Testis (tissue), 3 donors: ENCODE results near the gene UTS2B. TPM values are rescaled to one million over a fixed set of nuclear protein-coding genes. Genes with fewer than 3 reads are reported as not detected.

Experiments used
- DNase-seq: peaks from one replicate; pipeline ENCODE4 v3.0.0-alpha.2; 2019
- H3K27ac ChIP-seq, 2 donors: fragments of 200-600 bp; sonication (generic); one replicate each; pipeline ENCODE4 v1.5.1; 2019
- H3K27me3 ChIP-seq: fragments of 200-600 bp; sonication (generic); one replicate; pipeline ENCODE4 v1.5.1; 2019
- H3K36me3 ChIP-seq: fragments of 200-600 bp; sonication (generic); one replicate; pipeline ENCODE4 v1.5.1; 2017; ENCODE audit warnings: low read depth; ENCODE audit errors: missing control alignments
- H3K4me1 ChIP-seq: fragments of 200-600 bp; sonication (generic); one replicate; pipeline ENCODE4 v1.5.1; 2019
- H3K4me3 ChIP-seq, 2 donors: fragments of 200-600 bp; sonication (generic); one replicate each; pipeline ENCODE4 v1.5.1; 2017 to 2019
- H3K9me3 ChIP-seq: fragments of 200-600 bp; sonication (generic); one replicate; pipeline ENCODE4 v1.5.1; 2017
- POLR2A ChIP-seq: fragments of 450-650 bp; IDR thresholded peaks from one replicate; pipeline ENCODE4 v1.6.1; 2017; ENCODE audit warnings: antibody characterized with exemption, mild to moderate bottlenecking, moderate library complexity
- WGBS, 2 donors: methylation state at CpG; one replicate each; pipeline ENCODE4 v1.1.5; 2018; 5-methylcytosine and 5-hydroxymethylcytosine counted together
- intact Hi-C: fragments of 100-400 bp; cut with DNase I; formaldehyde crosslinking; loops from one replicate; pipeline ENCODE4 v1.15.1; 2023; ENCODE audit warnings: low total_unique reads
- polyA plus RNA-seq: library from polyadenylated mRNA; stranded (reverse); fragments of 350-450 nt; fragmentation: Illumina TruSeq; extraction: RNeasy Lipid Tissue Mini Kit (QIAGEN cat#74804); gene quantifications from one replicate; pipeline ENCODE4 v1.2.3, GENCODE V29; 2014; ENCODE audit warnings: low read depth, low replicate concordance; ENCODE audit not compliant: insufficient read depth
- total RNA-seq, 2 donors: library from RNA; depleted of rRNA; stranded (reverse); fragments of >200 nt; gene quantifications; one replicate each; pipeline ENCODE4 v1.2.3, GENCODE V29; 2016
- TF ChIP-seq, protein P1 (sequence below), 3 experiments: fragments of 450-650 bp in 2 of 3; fragments of 200-600 bp in 1 of 3; sonication (generic) in 1 of 3; IDR thresholded peaks; one replicate each; pipeline ENCODE4 v1.5.1; 2016 to 2019; ENCODE audit warnings: antibody characterized with exemption in 3 of 3, mild to moderate bottlenecking in 2 of 3, moderate library complexity in 1 of 3

UTS2B gene
- total and polyA plus RNA-seq, 3 donors from 2014 or later: 5.9 to 13.1 (median 12.3) TPM

DNA sequence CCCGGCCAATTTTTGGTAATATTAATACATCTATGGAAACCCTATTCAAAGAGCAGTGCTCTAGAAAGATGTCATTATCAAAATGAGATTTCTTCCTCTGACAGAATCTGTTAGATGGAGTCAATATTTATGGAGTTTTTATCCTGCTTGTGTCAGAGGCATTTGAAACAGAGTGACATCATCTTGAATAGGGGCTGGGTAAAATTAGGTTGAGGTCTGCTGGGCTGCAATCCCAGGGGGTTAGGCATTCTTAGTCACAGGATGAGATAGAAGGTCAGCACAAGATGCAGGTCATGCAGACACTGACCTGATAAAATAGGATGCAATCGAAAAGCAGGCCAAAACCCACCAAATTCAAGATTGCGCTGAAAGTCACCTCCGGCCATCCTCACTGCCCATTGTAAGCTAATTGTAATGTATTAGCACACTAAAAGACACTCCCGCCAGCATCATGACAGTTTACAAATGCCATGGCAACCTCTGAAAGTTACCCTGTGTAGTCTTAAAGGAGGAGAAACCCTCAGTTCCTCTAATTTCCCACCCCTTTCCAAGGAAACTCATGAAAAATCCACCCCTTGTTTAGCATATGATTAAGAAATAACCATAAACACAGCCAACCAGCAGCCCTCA lies 28.4 kb downstream of the UTS2B start:
- Histone ChIP-seq H3K4me3 (no peak overlapping the region), H3K27ac (no peak overlapping the region), H3K9me3 (no peaks in the 10 kb centered on the region), H3K27me3 (no peaks in the 10 kb centered on the region), H3K4me1 (no peaks in the 10 kb centered on the region), H3K36me3 (no peaks in the 10 kb centered on the region)
- no peak for TF ChIP-seq POLR2A
- TF ChIP-seq, protein P1, sequence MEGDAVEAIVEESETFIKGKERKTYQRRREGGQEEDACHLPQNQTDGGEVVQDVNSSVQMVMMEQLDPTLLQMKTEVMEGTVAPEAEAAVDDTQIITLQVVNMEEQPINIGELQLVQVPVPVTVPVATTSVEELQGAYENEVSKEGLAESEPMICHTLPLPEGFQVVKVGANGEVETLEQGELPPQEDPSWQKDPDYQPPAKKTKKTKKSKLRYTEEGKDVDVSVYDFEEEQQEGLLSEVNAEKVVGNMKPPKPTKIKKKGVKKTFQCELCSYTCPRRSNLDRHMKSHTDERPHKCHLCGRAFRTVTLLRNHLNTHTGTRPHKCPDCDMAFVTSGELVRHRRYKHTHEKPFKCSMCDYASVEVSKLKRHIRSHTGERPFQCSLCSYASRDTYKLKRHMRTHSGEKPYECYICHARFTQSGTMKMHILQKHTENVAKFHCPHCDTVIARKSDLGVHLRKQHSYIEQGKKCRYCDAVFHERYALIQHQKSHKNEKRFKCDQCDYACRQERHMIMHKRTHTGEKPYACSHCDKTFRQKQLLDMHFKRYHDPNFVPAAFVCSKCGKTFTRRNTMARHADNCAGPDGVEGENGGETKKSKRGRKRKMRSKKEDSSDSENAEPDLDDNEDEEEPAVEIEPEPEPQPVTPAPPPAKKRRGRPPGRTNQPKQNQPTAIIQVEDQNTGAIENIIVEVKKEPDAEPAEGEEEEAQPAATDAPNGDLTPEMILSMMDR (IDR thresholded peaks at IDR 0.05): no peak
- 92% methylated on average over 5 of the region's 5 CpGs for WGBS, 2 donors
- intact Hi-C loops: no loop called here
- no peak for DNase-seq

DNA sequence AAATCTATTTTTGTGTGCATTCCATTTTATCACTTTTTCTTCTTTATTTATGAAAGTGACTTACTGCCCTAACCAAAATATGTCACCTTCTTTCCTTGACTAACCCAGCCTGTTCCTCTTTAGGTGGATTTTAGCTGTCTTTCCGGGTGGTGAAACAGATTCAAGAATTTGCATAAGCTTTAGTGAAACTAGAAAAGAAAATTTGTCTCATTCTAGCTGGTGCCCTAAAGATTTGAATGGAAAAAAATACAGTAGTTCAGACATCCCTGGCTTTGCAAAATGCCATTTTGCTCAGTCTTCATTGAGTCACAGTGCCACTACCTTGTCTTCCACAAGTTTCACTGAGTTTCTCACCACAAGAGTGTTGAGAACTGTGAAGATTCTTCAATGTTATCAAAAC lies 29.3 kb downstream of the UTS2B start:
- 89% methylated on average over 1 of the region's 1 CpG for WGBS, 2 donors
- DNase-seq: no peak
- Histone ChIP-seq H3K9me3 (no peaks in the 10 kb centered on the region), H3K27me3 (no peaks in the 10 kb centered on the region), H3K4me3 (no peak overlapping the region), H3K36me3 (no peaks in the 10 kb centered on the region), H3K27ac (no peak overlapping the region), H3K4me1 (no peaks in the 10 kb centered on the region)
- intact Hi-C loops: no loop called here
- TF ChIP-seq, protein P1 (IDR thresholded peaks at IDR 0.05): no peak
- no peak for TF ChIP-seq POLR2A

DNA sequence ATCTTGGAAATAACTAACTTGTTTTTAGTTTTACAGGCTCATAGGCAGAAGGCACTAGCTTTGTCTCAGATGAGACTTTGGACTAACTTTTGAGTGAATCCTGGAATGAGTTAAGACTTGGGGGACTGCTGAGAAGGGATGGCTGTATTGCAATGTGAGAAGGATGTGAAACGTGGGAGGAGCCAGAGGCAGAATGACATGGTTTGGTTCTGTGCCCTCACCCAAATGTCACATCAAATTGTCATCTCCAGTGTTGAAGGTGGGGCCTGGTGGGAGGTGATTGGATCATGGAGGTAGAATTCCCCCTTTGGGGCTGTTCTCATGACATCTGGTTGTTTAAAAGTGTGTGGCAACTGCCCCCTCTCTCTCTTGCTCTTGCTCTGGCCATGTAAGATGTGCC lies 29.9 kb downstream of the UTS2B start:
- TF ChIP-seq, protein P1 (IDR thresholded peaks at IDR 0.05): no peak
- TF ChIP-seq POLR2A: no peak
- Histone ChIP-seq H3K27me3 (no peaks in the 10 kb centered on the region), H3K4me1 (no peaks in the 10 kb centered on the region), H3K36me3 (no peaks in the 10 kb centered on the region), H3K9me3 (no peaks in the 10 kb centered on the region), H3K27ac (no peak overlapping the region), H3K4me3 (no peak overlapping the region)
- 75 to 79% methylated on average over 1 of the region's 1 CpG for WGBS, 2 donors
- intact Hi-C loops: no loop called here
- no peak for DNase-seq

DNA sequence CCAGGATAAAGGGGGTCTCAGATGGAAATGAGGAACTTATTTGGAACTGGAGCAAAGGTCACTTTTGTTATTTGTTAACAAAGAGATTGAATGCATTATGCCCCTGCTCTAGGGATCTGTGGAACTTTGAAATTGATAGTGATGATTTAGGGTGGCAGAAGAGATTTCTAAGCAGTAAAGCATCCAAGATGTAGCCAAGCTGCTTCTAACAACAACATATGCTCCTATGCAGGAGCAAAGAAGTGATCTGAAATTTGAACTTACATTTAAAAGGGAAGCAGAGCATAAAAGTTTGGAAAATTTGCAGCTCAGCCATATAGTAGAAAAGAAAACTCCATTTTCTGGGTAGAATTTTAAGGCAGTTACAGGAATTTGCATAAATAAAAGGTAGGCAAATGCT lies 31.5 kb downstream of the UTS2B start:
- no peak for DNase-seq
- Histone ChIP-seq H3K4me1 (no peaks in the 10 kb centered on the region), H3K4me3 (no peak overlapping the region), H3K27me3 (no peaks in the 10 kb centered on the region), H3K27ac (no peak overlapping the region), H3K9me3 (no peaks in the 10 kb centered on the region), H3K36me3 (no peaks in the 10 kb centered on the region)
- intact Hi-C loops: no loop called here
- TF ChIP-seq, protein P1 (IDR thresholded peaks at IDR 0.05): no peak
- TF ChIP-seq POLR2A: no peak

DNA sequence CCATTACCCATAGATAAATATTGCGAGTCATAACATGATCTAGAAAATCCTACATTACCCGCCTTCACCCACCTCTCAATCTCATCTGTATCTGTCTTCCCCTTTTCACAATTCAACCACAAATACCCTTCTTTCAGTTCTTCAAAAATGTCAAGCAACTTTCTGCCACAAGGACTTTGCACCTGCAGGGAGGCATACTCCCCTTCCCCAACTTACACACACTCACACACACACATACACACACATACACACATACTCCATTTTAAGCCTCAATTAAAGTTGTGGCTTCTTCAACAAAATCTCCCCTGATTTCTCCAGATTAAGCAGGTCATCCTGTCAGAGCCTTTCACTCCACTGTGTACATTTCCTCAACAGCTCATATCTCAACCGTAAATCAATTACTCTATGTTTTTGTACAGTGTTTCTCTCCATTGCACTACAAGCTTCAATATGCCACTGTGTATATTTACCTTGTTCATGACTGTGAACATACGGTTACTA lies 34.2 kb downstream of the UTS2B start:
- no peaks in the 10 kb centered on the region for H3K36me3 ChIP-seq
- no peaks in the 10 kb centered on the region for H3K9me3 ChIP-seq
- TF ChIP-seq POLR2A: no peak
- TF ChIP-seq, protein P1 (IDR thresholded peaks at IDR 0.05): no peak
- intact Hi-C loops: no loop called here
- WGBS, 2 donors: 68 to 78% methylated on average over 4 of the region's 4 CpGs
- no peak for DNase-seq
- H3K4me1 ChIP-seq: no peaks in the 10 kb centered on the region
- H3K4me3 ChIP-seq: no peak overlapping the region
- H3K27me3 ChIP-seq: no peaks in the 10 kb centered on the region
- H3K27ac ChIP-seq: no peak overlapping the region
